NCI-H69 (cell line): Measurements from ENCODE around the gene ZBTB8B.

Experiments used
- DNase-seq: peaks from one replicate; lab custom pipeline; 2025; lab: John Stamatoyannopoulos, UW

The ZBTB8B gene

GRCh38 chr1:32508761-32509160 is 43.9 kb downstream of the ZBTB8B start:
- no peak for DNase-seq

GRCh38 chr1:32509939-32510338 is 45.1 kb downstream of the ZBTB8B start:
- DNase-seq, result no peak
